Measurements from ENCODE around the gene KCNAB1. TPM values are rescaled to one million over a fixed set of nuclear protein-coding genes. Genes with fewer than 3 reads are reported as not detected.

KCNAB1 gene
- total and polyA plus RNA-seq, 2 donors (not counting 1 experiment from before 2014, with no cell fraction given), result not detected

DNA sequence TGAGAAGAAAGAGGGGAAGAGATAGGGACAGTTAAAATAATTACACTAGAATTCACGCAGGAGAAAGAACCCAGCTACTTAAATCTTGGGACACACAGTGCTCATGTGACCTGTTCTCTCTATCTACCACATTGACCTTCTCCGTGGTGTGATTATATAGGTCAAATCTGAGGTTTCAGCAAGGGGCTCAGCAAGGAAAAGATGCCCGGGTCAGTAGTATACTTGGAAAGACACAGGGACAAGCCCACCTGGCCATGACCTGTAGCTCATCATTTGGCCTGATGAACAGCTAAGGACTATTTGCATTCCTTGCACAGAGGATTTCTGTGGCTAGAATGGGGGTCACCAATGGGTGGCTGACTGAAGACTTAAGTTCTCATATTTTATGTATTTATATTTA lies 362.6 kb downstream of the KCNAB1 start:
- ATAC-seq (ENCODE audit: low read depth) (no peak), DNase-seq (no peak)
- Mint-ChIP-seq H3K27me3 (peaks cover 7% of the 10 kb centered on the region), H3K27ac (peak overlapping the region; percentile 46), H3K4me1 (peaks cover 30% of the 10 kb centered on the region), H3K4me3 (no peak overlapping the region), H3K9me3 (ENCODE audit: insufficient read depth) (no peaks in the 10 kb centered on the region)
- no peak for TF ChIP-seq CTCF (IDR thresholded peaks at IDR 0.05)
- no peak for TF ChIP-seq EZH2 (IDR thresholded peaks at IDR 0.05; ENCODE audit: borderline replicate concordance, insufficient read depth, low read depth, low read length, poor library complexity, severe bottlenecking)
- Histone ChIP-seq H3K4me3 (ENCODE audit: control extremely low read depth in 1 of 5, extremely low read depth in 1 of 5, insufficient read depth in 1 of 5, low read depth in 2 of 5, low read length in 4 of 5) (no peak overlapping the region), H3K36me3 (replicated peaks in 1 of 2; ENCODE audit: control extremely low read depth in 1 of 2, control insufficient read depth in 1 of 2, extremely low read depth in 1 of 2, insufficient read depth in 2 of 2, low read length in 1 of 2) (no peaks in the 10 kb centered on the region), H3K27ac (ENCODE audit: low read length in 2 of 2) (peak overlapping the region in 1 of 2 donors; percentile 83), H4K20me1 (ENCODE audit: control insufficient read depth, insufficient read depth, low read length, poor library complexity, severe bottlenecking) (no peaks in the 10 kb centered on the region), H3K27me3 (replicated peaks in 1 of 4; ENCODE audit: control extremely low read depth in 1 of 4, control insufficient read depth in 3 of 4, insufficient read depth in 4 of 4, low read length in 3 of 4) (no peaks in the 10 kb centered on the region), H3K9ac (ENCODE audit: low read length) (no peak overlapping the region), H3K79me2 (ENCODE audit: control insufficient read depth, insufficient read depth, low read length) (no peaks in the 10 kb centered on the region), H3K4me1 (ENCODE audit: control insufficient read depth in 2 of 2, insufficient read depth in 2 of 2, low read length in 2 of 2) (peaks cover 24 to 25% of the 10 kb centered on the region in 2 donors), H2AFZ (ENCODE audit: insufficient read depth, low read depth, low read length, poor library complexity, severe bottlenecking) (peak overlapping the region; percentile 55), H3K9me3 (ENCODE audit: control extremely low read depth in 1 of 3, control insufficient read depth in 2 of 3, insufficient read depth in 1 of 3, low read length in 2 of 3) (no peaks in the 10 kb centered on the region), H3K4me2 (replicated peaks; ENCODE audit: low read depth, low read length, poor library complexity, severe bottlenecking) (peak overlapping the region; percentile 73)
- ChIA-PET POLR2A (interaction anchor here (1.6 kb wide), 1 partner anchor 692 kb away, joined by 3 read pairs; no protein-coding TSS in a partner anchor), CTCF (interaction anchor here (0.8 to 4.1 kb wide), 9 partner anchors 9 to 654 kb away, joined by 3 to 31 read pairs (median 6); partner anchors contain the start of gene TIPARP)
- 88% methylated on average over 1 of the region's 3 CpGs for WGBS (ENCODE audit: insufficient coverage)
- intact Hi-C loops (cut with micrococcal nuclease), result loop anchor here (10.0 kb wide), 1 partner anchor 492 kb away; no protein-coding TSS in a partner anchor

DNA sequence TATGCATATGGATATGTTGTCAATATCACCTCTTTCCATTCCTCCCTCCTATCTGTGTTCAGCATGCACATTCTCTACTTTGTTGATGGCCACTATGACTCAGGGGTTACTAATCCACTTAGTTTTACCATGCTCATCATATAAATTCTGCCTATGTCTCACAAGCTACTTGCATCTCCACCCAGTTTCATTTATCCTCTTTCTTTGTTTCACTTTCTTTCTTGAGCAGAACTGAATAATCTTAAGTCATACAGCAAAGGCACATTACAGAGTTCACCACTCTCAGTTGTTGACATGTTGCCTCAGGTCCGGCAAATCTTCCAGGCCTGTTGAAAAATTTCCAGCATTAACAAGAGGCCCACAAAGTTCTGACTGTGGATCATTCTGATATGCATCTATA lies 363.0 kb downstream of the KCNAB1 start:
- no peaks in the 10 kb centered on the region for H3K79me2 ChIP-seq (ENCODE audit: control insufficient read depth, insufficient read depth, low read length)
- H3K9me3 ChIP-seq (ENCODE audit: control extremely low read depth in 1 of 3, control insufficient read depth in 2 of 3, insufficient read depth in 1 of 3, low read length in 2 of 3), result no peaks in the 10 kb centered on the region
- Mint-ChIP-seq H3K4me1 (peaks cover 30% of the 10 kb centered on the region), H3K4me3 (peak overlapping the region; percentile 69), H3K27me3 (peaks cover 7% of the 10 kb centered on the region), H3K9me3 (ENCODE audit: insufficient read depth) (no peaks in the 10 kb centered on the region), H3K27ac (peak overlapping the region; percentile 28)
- ATAC-seq (ENCODE audit: low read depth) (peak; percentile 68), DNase-seq (peak; percentile 64)
- ChIA-PET CTCF (interaction anchor here (0.8 to 4.1 kb wide), 10 partner anchors 9 to 654 kb away, joined by 3 to 31 read pairs (median 6); partner anchors contain the start of gene TIPARP), POLR2A (interaction anchor here (1.6 kb wide), 1 partner anchor 692 kb away, joined by 3 read pairs; no protein-coding TSS in a partner anchor)
- intact Hi-C loops (cut with micrococcal nuclease), result loop anchor here (10.0 kb wide), 1 partner anchor 491 kb away; no protein-coding TSS in a partner anchor
- peak overlapping the region; percentile 55 for H2AFZ ChIP-seq (ENCODE audit: insufficient read depth, low read depth, low read length, poor library complexity, severe bottlenecking)
- TF ChIP-seq EZH2 (IDR thresholded peaks at IDR 0.05; ENCODE audit: borderline replicate concordance, insufficient read depth, low read depth, low read length, poor library complexity, severe bottlenecking) (no peak), CTCF (IDR thresholded peaks at IDR 0.05) (no peak)
- WGBS (ENCODE audit: insufficient coverage), result 0% methylated on average over 1 of the region's 1 CpG
- peak overlapping the region; percentile 73 for H3K4me2 ChIP-seq (replicated peaks; ENCODE audit: low read depth, low read length, poor library complexity, severe bottlenecking)
- peaks cover 24 to 25% of the 10 kb centered on the region in 2 donors for H3K4me1 ChIP-seq (ENCODE audit: control insufficient read depth in 2 of 2, insufficient read depth in 2 of 2, low read length in 2 of 2)
- H3K27ac ChIP-seq (ENCODE audit: low read length in 2 of 2), result peak overlapping the region; percentile 78 to 83
- no peaks in the 10 kb centered on the region for H3K36me3 ChIP-seq (replicated peaks in 1 of 2; ENCODE audit: control extremely low read depth in 1 of 2, control insufficient read depth in 1 of 2, extremely low read depth in 1 of 2, insufficient read depth in 2 of 2, low read length in 1 of 2)
- H3K9ac ChIP-seq (ENCODE audit: low read length), result peak overlapping the region; percentile 54
- peak overlapping the region in 3 of 5 experiments; percentile 22 to 59 (median 23) for H3K4me3 ChIP-seq (ENCODE audit: control extremely low read depth in 1 of 5, extremely low read depth in 1 of 5, insufficient read depth in 1 of 5, low read depth in 2 of 5, low read length in 4 of 5)
- no peaks in the 10 kb centered on the region for H3K27me3 ChIP-seq (replicated peaks in 1 of 4; ENCODE audit: control extremely low read depth in 1 of 4, control insufficient read depth in 3 of 4, insufficient read depth in 4 of 4, low read length in 3 of 4)
- H4K20me1 ChIP-seq (ENCODE audit: control insufficient read depth, insufficient read depth, low read length, poor library complexity, severe bottlenecking), result no peaks in the 10 kb centered on the region

All from B cell (primary cell).